Measurements from ENCODE around the gene JPH2.

The JPH2 gene

DNA sequence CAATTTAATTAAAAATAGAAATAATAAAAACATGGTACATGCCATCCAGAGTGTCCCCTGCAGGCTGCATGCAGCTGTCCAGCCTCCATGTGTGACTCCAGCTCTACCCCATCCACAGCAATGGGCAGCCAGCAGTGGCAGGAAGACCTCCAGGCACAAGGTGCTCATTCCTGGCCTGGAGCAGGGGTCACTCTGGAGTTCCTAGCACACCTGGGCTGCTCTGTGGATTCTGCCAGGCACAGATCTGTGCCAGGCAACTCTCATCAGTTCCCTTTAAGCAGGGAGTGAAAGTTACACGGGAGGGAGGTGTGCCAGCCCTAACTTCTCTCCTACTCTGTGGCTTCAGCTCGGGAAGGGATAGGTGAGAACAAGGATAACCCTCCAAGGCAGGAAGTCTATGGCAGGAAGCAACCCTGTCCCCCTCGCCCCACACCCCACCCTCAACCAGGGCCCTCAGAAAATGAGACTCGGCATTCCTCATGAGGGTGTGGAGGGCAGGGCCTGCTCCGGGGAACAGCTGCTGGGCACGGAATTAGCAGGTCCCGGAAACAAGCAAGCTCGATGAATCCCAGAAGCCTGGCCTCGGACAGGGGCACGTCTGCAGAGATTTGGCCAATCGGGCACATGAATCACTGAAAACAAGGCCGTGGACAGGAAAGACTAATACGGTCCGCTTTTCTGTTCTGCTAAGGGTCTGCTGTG, 10.0 kb downstream of the JPH2 start:
- H3K4me3 ChIP-seq (ENCODE audit: low read length) = no peak overlapping the region
- no peaks in the 10 kb centered on the region for H3K79me2 ChIP-seq (ENCODE audit: low read length)
- no peak for DNase-seq
- no peaks in the 10 kb centered on the region for H3K36me3 ChIP-seq (replicated peaks; ENCODE audit: insufficient read depth, low read length)
- H4K20me1 ChIP-seq (ENCODE audit: insufficient read depth, low read length) = no peaks in the 10 kb centered on the region
- H3K4me2 ChIP-seq (ENCODE audit: low read depth, low read length) = no peak overlapping the region
- no peaks in the 10 kb centered on the region for H3K9me3 ChIP-seq (replicated peaks; ENCODE audit: insufficient read depth, low read length)
- H3K9ac ChIP-seq (ENCODE audit: low read length) = no peak overlapping the region
- no peaks in the 10 kb centered on the region for H3K9me2 ChIP-seq (replicated peaks; ENCODE audit: insufficient read depth, low read length)
- H2AFZ ChIP-seq (ENCODE audit: low read length) = no peak overlapping the region
- H3F3A ChIP-seq (ENCODE audit: insufficient read depth, low read length) = no peaks in the 10 kb centered on the region
- no peaks in the 10 kb centered on the region for H3K4me1 ChIP-seq (ENCODE audit: low read length)
- no peak for TF ChIP-seq EZH2phosphoT487 (IDR thresholded peaks at IDR 0.05; ENCODE audit: low read length)
- TF ChIP-seq, protein P1, sequence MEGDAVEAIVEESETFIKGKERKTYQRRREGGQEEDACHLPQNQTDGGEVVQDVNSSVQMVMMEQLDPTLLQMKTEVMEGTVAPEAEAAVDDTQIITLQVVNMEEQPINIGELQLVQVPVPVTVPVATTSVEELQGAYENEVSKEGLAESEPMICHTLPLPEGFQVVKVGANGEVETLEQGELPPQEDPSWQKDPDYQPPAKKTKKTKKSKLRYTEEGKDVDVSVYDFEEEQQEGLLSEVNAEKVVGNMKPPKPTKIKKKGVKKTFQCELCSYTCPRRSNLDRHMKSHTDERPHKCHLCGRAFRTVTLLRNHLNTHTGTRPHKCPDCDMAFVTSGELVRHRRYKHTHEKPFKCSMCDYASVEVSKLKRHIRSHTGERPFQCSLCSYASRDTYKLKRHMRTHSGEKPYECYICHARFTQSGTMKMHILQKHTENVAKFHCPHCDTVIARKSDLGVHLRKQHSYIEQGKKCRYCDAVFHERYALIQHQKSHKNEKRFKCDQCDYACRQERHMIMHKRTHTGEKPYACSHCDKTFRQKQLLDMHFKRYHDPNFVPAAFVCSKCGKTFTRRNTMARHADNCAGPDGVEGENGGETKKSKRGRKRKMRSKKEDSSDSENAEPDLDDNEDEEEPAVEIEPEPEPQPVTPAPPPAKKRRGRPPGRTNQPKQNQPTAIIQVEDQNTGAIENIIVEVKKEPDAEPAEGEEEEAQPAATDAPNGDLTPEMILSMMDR (IDR thresholded peaks at IDR 0.05; ENCODE audit: low read length) = no peak
- TF ChIP-seq EZH2 (optimal IDR thresholded peaks at IDR 0.05; ENCODE audit: low read depth, low read length) = no peak
- no peak overlapping the region for H3K27ac ChIP-seq (ENCODE audit: low read length)
- H3K27me3 ChIP-seq (replicated peaks; ENCODE audit: insufficient read depth, low read length) = no peaks in the 10 kb centered on the region

DNA sequence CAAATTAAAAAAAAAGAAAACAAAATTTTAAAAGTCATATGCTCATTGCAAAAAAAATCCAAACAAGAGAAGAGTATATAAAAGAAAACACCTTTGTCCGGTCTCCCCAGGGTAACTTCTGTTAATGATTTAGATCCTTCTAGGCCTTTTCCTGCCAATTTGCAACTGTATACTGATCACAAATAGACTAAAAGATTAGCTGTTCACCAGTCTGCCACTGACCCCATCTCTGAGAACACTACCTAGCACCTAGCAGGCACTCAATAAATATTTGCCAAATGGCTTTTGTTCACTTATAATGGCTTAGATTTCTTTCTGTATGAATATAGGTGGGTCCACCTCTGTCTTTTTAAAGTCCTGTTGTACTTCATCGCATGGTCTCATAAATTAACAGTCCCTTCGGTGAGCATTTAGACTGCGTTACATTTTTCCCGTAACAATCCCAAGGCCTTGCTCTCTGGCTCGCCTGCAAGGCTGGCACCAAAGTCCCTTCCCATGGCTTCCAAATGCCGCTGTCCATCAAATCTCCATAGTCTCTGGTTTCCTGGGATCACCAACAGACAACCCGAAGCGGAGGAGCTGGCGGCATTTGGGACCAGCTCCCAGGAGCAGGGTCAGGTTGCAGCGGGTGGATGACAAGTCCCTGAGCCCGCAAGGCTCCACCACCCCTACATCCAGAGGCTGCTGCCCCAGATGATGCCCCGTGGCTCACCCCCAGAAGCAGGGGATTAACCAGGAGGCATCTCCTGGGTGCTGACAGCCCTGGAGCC, 11.8 kb downstream of the JPH2 start:
- Histone ChIP-seq H3K27me3 (replicated peaks; ENCODE audit: insufficient read depth, low read length) (no peaks in the 10 kb centered on the region), H3K9me3 (replicated peaks; ENCODE audit: insufficient read depth, low read length) (no peaks in the 10 kb centered on the region), H3F3A (ENCODE audit: insufficient read depth, low read length) (no peaks in the 10 kb centered on the region), H3K9me2 (replicated peaks; ENCODE audit: insufficient read depth, low read length) (no peaks in the 10 kb centered on the region), H3K4me1 (ENCODE audit: low read length) (no peaks in the 10 kb centered on the region), H3K36me3 (replicated peaks; ENCODE audit: insufficient read depth, low read length) (no peaks in the 10 kb centered on the region), H3K4me3 (ENCODE audit: low read length) (no peak overlapping the region), H3K9ac (ENCODE audit: low read length) (no peak overlapping the region), H3K4me2 (ENCODE audit: low read depth, low read length) (no peak overlapping the region), H4K20me1 (ENCODE audit: insufficient read depth, low read length) (no peaks in the 10 kb centered on the region), H3K79me2 (ENCODE audit: low read length) (no peaks in the 10 kb centered on the region), H3K27ac (ENCODE audit: low read length) (no peak overlapping the region), H2AFZ (ENCODE audit: low read length) (no peak overlapping the region)
- TF ChIP-seq EZH2 (optimal IDR thresholded peaks at IDR 0.05; ENCODE audit: low read depth, low read length) (no peak), EZH2phosphoT487 (IDR thresholded peaks at IDR 0.05; ENCODE audit: low read length) (no peak)
- TF ChIP-seq, protein P1 (IDR thresholded peaks at IDR 0.05; ENCODE audit: low read length) = no peak
- DNase-seq = no peak

DNA sequence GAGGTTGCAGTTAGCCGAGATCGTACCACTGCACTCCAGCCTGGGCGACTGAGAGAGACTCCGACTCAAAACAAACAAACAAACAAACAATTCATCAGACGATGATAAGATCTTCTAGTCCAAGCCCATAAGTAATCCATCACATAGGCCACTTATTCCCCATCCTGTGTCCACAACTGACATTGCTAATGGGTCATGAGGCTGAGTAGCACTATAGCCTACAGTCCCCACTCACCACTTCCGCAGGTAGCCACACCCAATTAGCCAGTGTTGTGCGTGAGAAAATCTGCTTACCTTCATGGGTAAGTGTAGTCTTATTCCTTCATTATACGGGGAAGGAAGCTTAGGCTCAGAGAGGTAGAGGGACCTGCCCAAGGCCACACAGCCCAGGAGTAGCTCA, 13.1 kb downstream of the JPH2 start:
- Histone ChIP-seq H2AFZ (ENCODE audit: low read length) (no peak overlapping the region), H3F3A (ENCODE audit: insufficient read depth, low read length) (no peaks in the 10 kb centered on the region)

More for the DNA sequence above, 13.1 kb downstream of the JPH2 start:
- Histone ChIP-seq H3K9ac (ENCODE audit: low read length) (no peak overlapping the region), H3K36me3 (replicated peaks; ENCODE audit: insufficient read depth, low read length) (no peaks in the 10 kb centered on the region), H3K4me1 (ENCODE audit: low read length) (no peaks in the 10 kb centered on the region), H3K9me3 (replicated peaks; ENCODE audit: insufficient read depth, low read length) (no peaks in the 10 kb centered on the region), H3K9me2 (replicated peaks; ENCODE audit: insufficient read depth, low read length) (no peaks in the 10 kb centered on the region), H3K27me3 (replicated peaks; ENCODE audit: insufficient read depth, low read length) (no peaks in the 10 kb centered on the region), H3K79me2 (ENCODE audit: low read length) (no peaks in the 10 kb centered on the region), H3K27ac (ENCODE audit: low read length) (no peak overlapping the region), H4K20me1 (ENCODE audit: insufficient read depth, low read length) (no peaks in the 10 kb centered on the region), H3K4me2 (ENCODE audit: low read depth, low read length) (no peak overlapping the region), H3K4me3 (ENCODE audit: low read length) (no peak overlapping the region)
- TF ChIP-seq, protein P1 (IDR thresholded peaks at IDR 0.05; ENCODE audit: low read length) = no peak
- TF ChIP-seq EZH2 (optimal IDR thresholded peaks at IDR 0.05; ENCODE audit: low read depth, low read length) (no peak), EZH2phosphoT487 (IDR thresholded peaks at IDR 0.05; ENCODE audit: low read length) (no peak)
- DNase-seq = no peak
